Stimulated activated CD4-positive, alpha-beta T cell treated with anti-CD3 and anti-CD28 coated beads, Interleukin-15, amount 100 ng/mL, for 48 hours (primary cell): ENCODE results near the gene PDE6B.

ENCODE experiments used
- DNase-seq, 2 donors: peaks; one replicate each; pipeline ENCODE4 v3.0.0-alpha.2; 2020; ENCODE audit warnings: low read depth in 2 of 2

The PDE6B gene

DNA sequence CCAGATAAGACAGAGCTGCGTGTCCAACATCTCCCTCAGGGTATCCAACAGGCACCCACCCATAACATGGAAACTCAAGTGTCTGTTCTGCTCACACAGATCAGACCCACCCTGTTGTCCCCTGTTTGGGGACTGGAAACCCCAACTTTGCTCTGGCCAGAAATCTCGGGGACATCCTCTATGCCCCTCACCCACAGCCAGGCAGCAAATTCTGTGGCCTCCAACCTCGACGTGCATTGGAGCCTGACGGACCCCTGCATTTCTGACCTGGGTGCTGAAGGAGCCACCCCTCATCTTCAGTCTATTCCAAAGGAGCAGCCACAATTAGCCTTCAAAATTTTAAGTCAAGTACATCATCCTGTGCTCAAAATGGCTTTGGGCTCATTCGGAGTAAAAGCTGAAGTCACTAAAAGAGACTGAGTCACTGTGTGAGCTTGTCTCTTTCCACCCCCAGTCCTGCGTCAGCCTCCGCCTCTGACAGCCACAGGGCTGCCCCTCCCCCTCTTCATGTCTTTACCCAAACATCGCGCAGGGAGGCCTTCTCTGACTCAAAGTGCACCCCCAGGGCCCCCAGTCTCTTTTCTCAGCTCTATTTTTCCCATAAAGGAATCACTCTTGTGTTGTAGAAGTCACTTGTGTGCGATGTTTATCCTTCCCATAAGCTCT, 24.4 kb upstream of the PDE6B start:
- peak; percentile 51 to 69 for DNase-seq

DNA sequence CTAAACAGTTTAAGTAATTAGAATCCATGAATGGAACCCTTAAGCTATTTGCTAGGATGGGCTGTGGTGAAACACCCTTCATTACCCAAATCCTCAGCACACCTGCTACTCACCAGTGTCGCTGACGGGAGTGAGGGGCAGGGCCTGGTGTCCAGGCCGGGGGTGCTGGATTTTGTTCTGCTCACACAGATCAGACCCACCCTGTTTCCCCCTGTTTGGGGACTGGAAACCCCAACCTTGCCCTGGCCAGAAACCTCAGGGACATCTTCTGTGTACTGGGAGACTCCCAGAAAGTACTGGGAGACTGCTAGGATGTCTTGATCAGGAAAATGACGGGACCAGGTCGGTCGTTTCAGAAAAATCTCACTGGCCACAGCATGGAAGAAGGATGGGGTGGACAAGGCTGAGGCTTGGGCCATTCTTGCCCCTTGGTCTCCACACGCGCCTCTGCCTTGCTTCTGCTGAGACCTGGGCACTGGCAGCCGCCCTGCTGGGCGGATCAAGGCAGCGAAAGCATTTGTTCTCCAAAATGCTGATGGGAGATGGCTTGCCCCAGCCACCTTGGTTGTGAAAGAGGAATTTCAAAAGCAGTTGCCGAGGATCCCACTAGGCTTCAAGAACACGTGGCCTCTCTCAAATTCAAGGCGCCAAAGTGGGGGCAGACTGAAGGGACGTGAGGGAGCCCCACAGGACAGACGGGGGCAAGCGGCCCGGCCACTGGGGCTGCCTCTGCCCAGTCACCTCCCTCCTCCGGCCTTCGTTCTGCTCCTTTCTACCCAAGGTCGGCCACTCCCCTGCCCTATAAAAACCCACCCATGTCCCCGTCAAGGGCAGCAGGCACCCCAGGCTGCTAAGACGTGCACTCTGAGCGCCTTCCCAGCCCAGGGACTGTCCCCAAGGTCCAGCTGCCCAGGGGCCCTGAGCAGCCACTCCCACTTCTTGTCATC, 23.5 kb upstream of the PDE6B start:
- DNase-seq = no peak

DNA sequence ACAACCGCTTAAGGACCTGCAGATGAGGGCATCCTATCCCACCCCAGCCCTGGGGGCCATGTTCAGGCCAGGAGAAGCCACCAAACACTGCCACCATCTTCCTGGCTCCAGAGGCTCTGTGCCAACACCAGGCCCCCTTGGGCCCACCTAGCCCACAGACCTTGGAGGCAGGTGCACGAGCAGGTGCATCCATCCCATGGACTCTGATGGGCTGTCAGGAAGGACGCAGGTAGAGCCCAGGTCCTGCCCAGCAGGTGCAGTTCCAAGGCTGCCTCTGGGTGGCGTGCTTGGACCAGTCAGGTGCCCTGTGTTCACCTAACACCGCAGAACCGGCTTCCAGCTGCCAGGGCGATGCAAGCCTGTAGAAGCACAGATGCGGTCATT, 22.8 kb upstream of the PDE6B start:
- DNase-seq = peak; percentile 60 to 74

DNA sequence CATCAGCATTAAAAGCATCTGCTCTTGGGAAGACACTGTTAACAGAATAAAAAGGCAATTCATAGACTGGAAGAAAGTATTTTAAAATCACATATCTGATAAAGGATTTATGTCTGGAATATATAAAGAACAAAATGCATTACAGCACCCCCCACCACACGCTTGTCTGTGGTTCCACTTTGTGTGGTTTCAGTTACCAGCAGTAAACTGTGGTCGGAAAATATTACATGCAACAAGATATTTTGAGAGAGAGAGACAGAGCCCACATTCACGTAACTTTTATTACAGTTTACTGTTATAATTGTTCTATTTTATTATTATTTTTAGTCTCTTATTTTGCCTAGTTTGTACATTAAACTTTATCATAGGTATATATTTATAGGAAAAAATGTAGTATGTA, 21.2 kb upstream of the PDE6B start:
- DNase-seq = no peak

DNA sequence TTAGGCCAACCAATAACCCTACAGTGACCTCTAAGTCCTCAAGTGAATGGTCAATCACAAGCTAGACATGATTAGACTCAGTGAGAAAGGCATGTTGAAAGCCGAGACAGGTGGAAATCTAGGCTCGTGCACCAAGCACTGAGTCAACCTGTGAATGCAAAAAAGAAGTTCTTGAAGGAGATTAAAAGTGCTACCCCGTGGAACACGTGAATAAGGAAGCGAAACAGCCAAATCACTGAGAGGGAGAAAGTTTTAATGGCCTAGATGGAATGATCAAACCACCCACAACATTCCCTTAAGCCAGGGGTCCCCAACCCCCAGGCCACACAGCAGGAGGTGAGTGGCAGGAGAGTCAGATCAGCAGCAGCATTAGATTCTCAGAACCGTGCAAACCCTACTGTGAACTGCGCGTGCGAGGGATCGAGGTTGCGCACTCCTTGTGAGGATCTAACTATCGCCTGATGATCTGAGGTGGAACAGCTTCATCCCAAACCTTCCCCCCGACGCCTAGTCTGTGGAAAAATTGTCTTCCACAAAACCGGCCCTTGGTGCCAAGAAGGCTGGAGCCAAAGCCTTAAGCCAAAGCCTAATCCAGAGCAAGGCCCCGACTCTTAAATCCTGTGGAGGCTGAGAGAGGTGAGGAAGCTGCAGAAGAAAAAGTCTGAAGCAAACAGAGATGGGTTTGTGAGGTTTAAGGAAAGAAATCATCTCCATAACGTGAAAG, 19.5 kb upstream of the PDE6B start:
- no peak for DNase-seq

DNA sequence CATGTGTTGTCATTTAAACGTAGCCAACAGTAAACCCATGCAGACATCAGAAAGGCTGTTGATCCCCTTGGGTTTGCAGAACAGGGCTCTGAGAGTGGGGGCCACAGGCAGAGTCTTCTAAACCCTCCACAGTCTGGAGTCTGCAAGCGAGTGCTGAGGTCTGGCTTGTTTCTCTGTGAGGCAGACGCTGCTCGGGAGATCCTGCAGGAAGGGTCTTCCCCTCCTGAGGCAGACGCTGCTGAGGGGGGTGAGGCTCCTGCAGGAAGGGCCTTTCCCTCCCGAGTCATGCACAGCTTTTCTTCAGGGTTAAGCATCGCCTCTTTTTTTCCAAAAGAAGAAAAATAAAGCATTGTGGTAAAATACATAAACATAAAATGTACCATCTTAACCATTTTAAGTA, 17.1 kb upstream of the PDE6B start:
- DNase-seq = no peak

DNA sequence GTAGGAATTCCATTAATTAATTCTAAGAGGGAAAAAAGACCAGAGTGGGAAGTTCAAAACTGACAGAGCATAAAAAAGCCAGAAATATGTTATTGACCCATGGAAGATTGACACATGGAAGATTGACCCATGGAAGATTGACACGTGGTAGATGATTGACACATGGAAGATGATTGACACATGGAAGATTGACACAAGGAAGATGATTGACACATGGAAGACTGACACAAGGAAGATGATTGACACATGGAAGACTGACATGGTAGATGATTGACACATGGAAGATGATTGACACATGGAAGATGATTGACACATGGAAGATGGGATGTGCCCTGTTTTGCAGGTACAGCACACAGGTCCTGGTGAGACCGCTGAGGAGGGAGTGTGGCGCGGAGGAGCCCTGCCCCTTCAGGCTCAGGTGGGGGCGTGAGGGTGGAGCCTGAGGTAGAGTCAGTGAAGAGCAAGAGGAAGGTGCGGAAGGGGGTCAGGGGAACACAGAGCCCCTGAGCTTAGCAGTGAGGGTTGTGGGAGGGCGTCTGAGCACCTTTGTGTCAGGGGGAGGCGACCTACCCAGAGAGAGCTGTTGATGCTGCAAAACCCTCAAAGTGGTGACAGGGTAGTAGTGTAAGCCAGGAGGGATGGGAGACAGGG, 15.8 kb upstream of the PDE6B start:
- no peak for DNase-seq

DNA sequence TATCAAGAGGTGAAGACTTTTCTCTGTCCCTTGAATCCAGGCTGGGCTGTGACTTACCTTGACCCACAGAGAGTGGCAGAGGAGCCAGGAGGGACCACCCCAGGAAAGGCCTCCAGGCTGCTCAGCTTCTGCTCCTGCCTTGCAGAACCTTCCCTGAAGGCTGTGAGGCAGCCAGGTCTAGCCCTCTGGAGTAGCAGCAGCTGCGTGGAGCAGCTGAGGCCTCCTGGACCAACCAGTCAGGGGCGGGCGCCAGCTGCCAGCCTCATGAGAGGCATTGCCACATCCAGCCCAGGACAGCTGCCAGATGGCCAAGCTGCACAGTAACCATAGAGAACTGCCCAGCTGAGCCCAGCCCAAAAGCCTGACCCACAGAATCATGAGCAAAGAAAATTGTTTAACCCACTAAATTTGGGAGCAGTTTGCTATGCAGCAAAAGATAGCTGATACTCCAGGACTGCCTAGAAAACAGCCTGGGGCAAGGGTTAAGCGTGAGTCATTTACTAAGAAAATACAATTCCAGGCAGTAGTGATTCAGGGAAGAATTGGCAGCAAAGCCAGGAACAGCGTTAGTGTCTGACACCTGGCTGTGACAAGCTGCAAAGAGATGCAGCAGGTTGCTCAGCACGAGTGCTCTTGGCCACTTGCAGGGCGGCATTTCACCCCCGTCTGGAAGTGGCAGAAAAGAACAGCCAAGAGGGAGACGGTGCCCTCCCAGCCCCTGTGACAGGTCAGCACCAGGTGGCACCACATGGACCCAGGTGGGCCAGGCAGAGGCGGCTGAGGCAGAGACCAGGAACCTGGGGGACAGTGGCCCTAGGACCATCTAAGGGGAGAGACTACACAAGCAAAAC, 14.7 kb upstream of the PDE6B start:
- DNase-seq = no peak

DNA sequence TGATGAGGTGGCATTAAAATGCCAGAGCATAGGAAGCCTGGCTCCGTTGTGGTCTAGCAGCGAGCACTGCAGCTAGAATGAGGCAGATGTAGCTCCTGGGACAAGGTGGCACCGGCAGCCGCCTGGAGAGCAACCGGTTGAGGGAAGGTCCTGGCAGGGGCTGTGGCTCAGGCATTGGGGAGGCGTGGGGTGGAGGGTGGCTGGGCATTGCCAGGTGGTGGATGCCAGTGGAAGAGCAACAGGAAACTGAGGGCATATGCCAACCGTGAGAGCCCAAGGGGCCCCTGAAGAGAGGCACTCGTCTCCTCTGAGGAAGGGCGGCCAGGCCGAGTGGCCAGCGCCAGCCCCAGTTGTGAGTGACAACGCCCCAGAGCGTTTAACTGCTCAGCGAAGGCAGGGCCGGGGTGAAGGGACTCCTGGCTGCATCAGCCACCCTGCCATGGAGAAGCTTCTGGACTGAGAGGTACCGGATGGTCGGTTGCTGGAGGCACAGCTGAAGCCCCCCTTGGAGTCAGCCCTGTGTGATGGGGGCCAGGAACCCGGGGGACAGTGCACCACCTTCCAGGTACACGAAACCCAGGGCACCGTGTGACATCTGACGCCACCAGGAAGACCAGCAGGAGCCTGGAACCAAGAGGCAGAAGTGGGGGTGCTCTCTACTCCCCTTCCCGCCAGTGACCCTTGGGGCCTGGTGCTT, 13.2 kb upstream of the PDE6B start:
- DNase-seq = no peak

DNA sequence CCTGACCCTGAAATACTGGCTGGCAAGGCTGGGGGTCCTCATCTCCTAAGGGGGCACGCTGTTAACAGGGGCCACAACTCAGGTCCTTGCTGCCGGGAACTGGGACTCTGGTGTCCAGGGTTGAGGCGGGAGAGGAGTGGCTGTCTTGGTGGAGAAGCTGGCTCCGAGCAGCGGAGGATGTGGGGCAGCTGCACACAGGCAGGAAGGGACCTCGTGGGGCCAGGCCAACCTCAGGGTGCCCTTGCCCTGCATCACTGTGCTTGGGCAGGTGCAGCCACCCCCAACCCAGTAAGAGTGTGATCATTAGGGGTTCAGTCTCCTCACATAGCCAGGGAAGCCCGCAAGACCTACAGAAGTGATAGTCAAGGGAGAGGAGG, 12.6 kb upstream of the PDE6B start:
- DNase-seq = no peak

DNA sequence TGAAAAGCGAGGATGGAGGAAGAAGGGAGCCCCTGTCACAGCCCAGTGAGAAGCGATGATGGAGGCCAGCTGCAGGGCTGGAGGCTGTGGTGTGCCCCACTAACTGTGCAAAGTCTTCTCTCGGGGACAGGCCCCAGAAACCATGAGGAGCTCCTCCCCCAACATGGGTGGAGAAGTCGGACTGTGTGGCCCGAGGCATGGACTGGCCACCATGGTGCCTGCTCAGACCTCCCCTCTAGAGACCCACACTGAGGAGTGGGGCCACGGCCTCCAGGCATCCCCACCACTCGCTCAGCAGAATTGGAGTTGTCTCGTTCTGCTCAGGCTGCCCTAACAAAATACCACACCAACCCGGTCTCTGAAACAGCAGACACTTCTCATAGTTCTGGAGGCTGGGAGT, 12.2 kb upstream of the PDE6B start:
- DNase-seq = no peak

DNA sequence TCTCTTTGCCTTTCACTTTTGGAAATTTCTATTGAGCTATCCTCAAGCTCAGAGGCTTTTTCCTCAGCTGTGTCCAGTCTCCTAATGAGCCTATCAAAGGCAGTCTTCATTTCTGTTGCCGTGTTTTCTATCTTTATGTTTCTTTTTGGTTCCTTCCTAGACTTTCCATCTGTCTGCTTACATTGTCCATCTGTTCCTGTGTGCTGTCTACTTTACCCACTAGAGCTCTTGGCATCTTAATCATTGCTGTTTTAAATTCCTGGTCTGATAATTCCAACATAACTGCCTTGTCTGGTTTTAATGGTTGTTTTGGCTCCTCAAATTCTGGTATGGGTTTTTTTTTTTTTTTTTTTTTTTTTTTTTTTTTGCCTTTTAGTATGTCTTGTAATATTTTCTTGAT, 9.3 kb upstream of the PDE6B start:
- no peak for DNase-seq

DNA sequence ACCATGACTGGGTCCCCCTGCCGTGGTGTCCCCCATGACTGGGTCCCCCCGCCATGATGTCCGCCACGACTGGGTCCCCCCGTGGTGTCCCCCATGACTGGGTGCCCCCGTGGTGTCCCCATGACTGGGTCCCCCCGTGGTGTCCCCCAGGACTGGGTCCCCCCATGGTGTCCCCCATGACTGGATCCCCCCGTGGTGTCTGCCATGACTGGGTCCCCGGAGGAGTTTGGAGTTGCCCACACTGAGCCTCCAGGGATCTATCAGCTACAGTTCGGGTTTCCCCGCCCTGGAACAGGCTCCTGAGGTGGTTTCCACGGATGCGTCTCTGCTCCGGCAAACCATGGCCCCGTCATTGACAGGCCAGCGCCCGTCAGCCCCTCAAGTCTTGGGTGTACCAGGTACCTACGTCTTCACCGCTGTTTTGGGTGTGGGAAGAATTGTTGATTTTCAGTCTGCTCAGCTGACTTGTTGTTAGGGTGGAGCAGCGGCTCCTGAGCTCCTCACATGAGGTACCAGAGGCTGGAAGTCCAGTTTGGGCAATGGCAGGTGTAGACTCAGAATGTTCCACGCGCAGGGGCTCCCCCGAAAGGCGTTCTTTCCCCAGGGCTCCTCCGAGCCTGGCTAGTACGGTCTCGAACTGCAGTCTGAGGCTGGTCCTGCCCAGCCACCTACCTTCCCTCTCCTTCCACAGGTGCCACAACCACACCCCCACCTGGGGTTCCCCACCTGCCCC, 8.3 kb upstream of the PDE6B start:
- DNase-seq = no peak

DNA sequence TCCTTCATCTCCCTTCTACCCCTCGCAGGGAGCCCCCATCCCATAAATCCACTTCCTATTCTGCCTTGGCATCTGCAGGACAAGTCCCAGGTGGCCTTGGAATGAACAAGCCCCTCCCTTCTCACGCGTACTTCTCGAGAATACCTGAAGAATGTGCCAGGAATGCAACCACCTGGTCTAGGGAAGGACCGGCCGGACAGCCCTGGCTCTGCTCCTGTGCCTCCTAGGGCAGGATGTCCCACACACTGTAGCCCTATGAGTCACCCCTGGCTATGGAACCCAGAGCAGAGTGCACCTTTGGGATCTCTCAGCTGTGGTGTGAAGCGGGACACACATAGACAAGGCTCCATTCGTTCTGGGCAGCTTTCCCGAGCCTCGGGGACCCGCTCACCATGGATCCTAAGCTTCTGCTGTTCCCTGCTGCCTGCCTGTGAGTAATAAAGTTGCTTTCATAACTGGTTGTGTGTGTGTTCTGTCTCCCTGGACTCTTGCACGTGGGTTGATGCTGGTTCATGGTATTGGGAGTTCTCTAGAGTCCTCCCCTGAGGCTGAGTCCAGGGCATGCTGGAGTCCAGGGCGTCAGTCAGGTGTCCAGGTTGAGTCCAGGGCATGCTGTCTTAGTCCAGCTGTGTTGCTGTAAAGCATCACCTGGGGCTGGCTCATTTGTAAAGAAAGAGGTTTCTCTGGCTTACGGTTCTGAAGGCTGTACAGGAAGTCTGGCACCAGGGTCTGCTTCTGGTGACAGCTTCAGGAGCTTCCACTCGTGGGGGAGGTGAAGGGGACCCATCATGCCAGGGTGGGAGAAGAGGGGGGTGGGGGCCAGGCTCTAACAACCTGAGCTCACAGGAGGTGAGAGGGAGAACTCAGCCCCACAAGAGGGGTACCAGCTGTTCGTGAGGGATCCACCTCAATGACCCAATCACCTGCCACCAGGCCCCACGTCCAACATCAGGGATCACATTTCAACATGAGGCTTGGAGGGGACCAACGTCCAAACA, 7.4 kb upstream of the PDE6B start:
- DNase-seq = no peak

DNA sequence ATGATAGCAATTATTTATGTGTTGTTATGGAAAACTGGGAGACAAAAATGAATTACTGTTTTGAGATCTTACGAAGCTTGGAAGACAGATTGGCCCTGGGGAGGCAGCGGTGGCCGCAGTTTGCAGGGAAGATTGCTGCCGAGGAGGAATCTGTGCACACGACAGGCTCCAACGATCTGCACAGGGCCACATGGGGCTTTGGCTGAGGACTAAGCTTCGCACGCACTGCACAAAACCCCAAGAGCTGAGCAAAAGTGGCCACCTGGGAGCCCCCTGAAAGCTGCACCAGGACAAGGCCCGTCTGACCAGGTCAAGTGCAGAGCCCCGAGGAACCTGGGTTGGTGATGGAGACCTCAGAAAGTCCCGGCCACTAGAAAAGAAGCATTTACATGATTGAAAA, 5.2 kb upstream of the PDE6B start:
- DNase-seq = no peak

DNA sequence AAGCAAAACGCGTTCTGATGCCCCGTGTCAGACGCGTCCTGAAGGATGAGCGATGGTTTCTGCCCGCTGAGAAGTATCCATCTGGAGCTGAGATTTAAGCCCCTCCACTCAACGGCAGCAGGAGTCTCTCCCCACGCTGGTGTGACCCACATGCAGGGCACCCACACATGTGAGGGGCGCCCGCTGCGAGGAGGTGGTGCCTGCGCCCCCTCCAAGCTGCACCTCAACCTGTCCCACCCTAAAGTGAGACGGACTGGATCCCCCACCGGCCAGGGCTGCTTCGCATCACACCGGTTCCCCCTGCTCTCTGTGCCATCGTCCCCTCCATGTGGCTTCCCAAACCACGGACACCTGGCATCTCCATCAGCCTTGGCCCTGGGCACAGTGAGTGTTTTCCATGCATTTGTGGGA, 4.5 kb upstream of the PDE6B start:
- DNase-seq = no peak

DNA sequence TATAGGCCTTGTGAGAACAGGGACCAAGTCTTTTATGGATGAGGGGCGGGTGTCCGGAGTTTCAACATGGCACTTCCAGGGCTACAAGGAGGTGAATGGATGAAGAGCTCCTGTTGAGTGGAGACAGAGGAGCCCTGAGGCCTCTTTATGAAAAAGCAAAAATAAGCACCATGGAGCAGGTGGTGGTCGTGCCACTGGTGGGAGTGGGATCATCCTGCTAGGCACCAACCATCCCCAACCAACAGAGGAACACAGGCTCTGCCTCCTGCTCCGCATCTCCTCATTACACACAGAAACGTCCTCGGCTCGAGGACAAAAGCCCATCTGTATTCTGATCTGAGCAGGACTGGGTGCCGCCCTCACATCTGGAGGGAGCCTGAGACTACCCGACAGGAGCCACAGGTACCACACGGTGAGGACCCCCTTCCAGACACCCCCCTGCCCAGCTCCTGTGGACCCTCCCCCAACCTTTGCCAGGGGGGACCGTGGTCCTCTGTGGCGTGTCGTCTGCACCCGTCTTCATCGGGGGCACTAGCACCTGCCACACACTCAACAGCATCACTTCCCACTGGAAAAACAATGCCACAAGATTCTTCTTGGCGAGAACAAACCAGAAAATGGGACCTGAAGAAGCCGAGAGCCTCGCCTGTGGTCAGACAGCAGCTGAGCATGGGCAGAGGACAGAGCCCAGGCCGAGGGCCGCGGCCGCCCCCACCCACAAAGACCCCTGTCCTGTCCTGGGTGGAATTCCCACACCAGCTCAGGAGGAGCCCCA, 3.9 kb upstream of the PDE6B start:
- DNase-seq = no peak
